H54 (cell line): Measurements from ENCODE around the gene UGT2A1.

Experiments used
- DNase-seq: peaks from one replicate; pipeline ENCODE4 v3.0.0; 2011; ENCODE audit warnings: low spot score, mixed read lengths; ENCODE audit not compliant: insufficient read length
- FAIRE-seq: peaks from 3 replicates; lab custom pipeline; 2011; peaks lifted over from hg19 to GRCh38; lab: Jason Lieb, UNC
- POLR2A ChIP-seq: IDR thresholded peaks from 2 replicates; pipeline ENCODE4 v1.6.1; 2011; ENCODE audit warnings: low read depth, mild to moderate bottlenecking, low read length

Gene UGT2A1

GRCh38 chr4:69549651-69550050 is 103.4 kb downstream of the UGT2A1 start:
- TF ChIP-seq POLR2A: no peak
- DNase-seq (no peak), FAIRE-seq (no peak)

- TF ChIP-seq POLR2A: no peak
- FAIRE-seq (no peak), DNase-seq (no peak)
Observed at GRCh38 chr4:69546134-69546765, 106.8 kb downstream of the UGT2A1 start.
